ENCODE data around the gene RASSF8. TPM values are rescaled to one million over a fixed set of nuclear protein-coding genes. Genes with fewer than 3 reads are reported as not detected.

RASSF8 gene
- total and polyA plus RNA-seq, 2 experiments from 2014 or later, result 11.5 to 30.6 TPM

GRCh38 chr12:26088998-26089397 lies 130.5 kb downstream of the RASSF8 start (continued):
- no peak for TF ChIP-seq ZNF462 (CRISPR knock-in tag; IDR thresholded peaks at IDR 0.05)

GRCh38 chr12:26090836-26091510 lies 132.5 kb downstream of the RASSF8 start:
- Histone ChIP-seq H3K36me3 (ENCODE audit: insufficient read depth) (no peaks in the 10 kb centered on the region), H3K4me3 (no peak overlapping the region), H2AFZ (no peak overlapping the region), H4K20me1 (replicated peaks; ENCODE audit: insufficient read depth) (no peaks in the 10 kb centered on the region), H3K4me1 (ENCODE audit: insufficient read depth) (peaks cover 6% of the 10 kb centered on the region; the same call in 1 of the 2 replicates), H3K79me2 (replicated peaks; ENCODE audit: insufficient read depth) (no peaks in the 10 kb centered on the region), H3K4me2 (no peak overlapping the region), H3K27ac (ENCODE audit: low read depth) (no peak overlapping the region), H3K9me2 (ENCODE audit: insufficient read depth) (no peaks in the 10 kb centered on the region), H3K27me3 (ENCODE audit: insufficient read depth) (no peaks in the 10 kb centered on the region), H3F3A (replicated peaks; ENCODE audit: low read depth) (no peaks in the 10 kb centered on the region)
- ATAC-seq (no peak), DNase-seq (ENCODE audit: low spot score) (no peak)
- peaks cover 10% of the 10 kb centered on the region for H3K4me1 Mint-ChIP-seq
- H3K27me3 Mint-ChIP-seq (ENCODE audit: insufficient read depth, low read depth, poor library complexity), result peaks cover 3% of the 10 kb centered on the region
- no peak overlapping the region for H3K4me3 Mint-ChIP-seq
- H3K27ac Mint-ChIP-seq, result no peak overlapping the region
- no peaks in the 10 kb centered on the region for H3K9me3 Mint-ChIP-seq
- H3K36me3 Mint-ChIP-seq (ENCODE audit: low read depth), result no peaks in the 10 kb centered on the region
- TF ChIP-seq POLR2AphosphoS5 (IDR thresholded peaks at IDR 0.05; ENCODE audit: low read depth) (no peak), CREB1 (CRISPR knock-in tag; IDR thresholded peaks at IDR 0.05; ENCODE audit: low read depth) (no peak), EZH2 (IDR thresholded peaks at IDR 0.05; ENCODE audit: low read depth, unreplicated experiment) (no peak), REST (IDR thresholded peaks at IDR 0.05; ENCODE audit: unreplicated experiment) (no peak), ZNF331 (CRISPR knock-in tag; IDR thresholded peaks at IDR 0.05; ENCODE audit: low read depth) (no peak), JUNB (IDR thresholded peaks at IDR 0.05; ENCODE audit: unreplicated experiment) (no peak), CTCF (conservative IDR thresholded peaks at IDR 0.05; ENCODE audit: low read depth in 2 of 2) (no peak), EZH2phosphoT487 (IDR thresholded peaks at IDR 0.05; ENCODE audit: unreplicated experiment) (no peak), STAT1 (IDR thresholded peaks at IDR 0.05; ENCODE audit: unreplicated experiment) (no peak)
